Iris pigment epithelial cell (primary cell): ENCODE data around the gene LACTBL1.

Source experiments
- DNase-seq: peaks from one replicate; pipeline ENCODE4 v3.0.0-alpha.2; 2011; ENCODE audit warnings: low read depth

LACTBL1 gene

DNA sequence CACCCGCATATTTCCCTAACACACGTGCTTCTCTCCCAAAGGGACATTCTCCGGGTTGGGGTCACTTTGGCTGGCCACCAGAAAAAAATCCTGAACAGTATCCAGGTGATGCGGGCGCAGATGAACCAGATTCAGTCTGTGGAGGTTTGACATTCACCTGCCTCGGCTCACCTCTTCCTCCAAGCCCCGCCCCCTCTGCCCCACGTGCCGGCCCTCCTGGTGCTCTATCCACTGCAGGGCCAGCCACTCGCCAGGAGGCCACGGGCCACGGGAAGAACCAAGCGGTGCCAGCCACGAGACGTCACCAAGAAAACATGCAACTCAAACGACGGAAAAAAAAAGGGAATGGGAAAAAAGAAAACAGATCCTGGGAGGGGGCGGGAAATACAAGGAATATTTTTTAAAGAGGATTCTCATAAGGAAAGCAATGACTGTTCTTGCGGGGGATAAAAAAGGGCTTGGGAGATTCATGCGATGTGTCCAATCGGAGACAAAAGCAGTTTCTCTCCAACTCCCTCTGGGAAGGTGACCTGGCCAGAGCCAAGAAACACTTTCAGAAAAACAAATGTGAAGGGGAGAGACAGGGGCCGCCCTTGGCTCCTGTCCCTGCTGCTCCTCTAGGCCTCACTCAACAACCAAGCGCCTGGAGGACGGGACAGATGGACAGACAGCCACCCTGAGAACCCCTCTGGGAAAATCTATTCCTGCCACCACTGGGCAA lies 59.1 kb downstream of the LACTBL1 start:
- no peak for DNase-seq

DNA sequence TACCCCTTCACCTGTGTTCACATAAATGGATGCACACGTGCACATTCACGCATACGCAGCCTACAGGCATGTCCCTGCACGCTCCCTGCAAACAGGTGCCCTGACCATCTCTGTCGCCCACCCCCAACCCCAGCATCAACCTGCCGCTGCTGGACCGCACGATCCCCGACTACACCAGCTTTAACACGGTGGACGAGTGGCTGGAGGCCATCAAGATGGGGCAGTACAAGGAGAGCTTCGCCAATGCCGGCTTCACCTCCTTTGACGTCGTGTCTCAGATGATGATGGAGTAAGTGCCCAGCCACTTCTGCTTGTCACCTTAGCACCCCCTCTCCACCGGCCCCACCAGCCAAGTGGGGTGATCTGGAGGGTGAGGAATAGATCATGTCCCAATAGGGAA lies 60.4 kb downstream of the LACTBL1 start:
- no peak for DNase-seq

DNA sequence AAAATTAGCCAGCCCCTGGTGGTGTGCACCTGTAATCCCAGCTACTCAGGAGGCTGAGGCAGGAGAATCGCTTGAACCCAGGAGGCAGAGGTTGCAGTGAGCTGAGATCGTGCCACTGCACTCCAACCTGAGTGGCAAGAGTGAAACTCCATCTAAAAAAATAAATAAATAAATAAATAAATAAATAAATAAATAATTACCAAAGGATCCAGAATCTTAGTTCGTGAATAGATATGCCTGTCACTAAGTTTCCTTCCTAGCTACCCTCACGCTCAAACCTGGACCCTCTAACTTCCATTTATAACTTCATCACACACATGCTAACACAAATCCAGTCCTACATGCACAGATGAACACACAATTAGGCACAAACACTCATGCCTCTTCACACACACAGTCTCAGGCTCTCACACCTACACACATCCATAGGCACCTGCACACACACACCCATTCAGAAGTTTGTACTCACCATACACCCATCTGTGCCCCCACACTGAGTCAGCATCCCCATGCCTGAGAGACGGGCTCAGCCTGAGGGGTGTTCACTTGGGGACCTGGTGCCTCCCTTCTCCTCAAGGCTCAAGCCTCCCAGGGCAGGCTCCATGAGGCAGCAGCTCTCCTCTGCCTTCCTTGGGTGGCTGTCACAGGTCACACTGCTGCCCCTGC lies 61.5 kb downstream of the LACTBL1 start:
- DNase-seq = no peak

DNA sequence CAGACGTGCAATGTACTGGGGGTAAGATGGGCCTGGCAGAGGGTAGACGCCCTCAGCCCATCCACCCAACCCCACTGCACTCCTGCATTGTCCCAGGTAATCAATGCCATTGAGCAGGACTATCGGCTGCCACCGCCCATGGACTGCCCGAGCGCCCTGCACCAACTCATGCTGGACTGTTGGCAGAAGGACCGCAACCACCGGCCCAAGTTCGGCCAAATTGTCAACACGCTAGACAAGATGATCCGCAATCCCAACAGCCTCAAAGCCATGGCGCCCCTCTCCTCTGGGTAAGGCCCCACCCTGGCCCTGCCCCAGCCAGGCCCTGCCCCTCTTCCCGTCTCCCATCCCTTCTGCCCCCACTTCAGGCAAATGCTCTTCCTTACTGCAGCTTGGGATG lies 62.4 kb downstream of the LACTBL1 start:
- DNase-seq = no peak

DNA sequence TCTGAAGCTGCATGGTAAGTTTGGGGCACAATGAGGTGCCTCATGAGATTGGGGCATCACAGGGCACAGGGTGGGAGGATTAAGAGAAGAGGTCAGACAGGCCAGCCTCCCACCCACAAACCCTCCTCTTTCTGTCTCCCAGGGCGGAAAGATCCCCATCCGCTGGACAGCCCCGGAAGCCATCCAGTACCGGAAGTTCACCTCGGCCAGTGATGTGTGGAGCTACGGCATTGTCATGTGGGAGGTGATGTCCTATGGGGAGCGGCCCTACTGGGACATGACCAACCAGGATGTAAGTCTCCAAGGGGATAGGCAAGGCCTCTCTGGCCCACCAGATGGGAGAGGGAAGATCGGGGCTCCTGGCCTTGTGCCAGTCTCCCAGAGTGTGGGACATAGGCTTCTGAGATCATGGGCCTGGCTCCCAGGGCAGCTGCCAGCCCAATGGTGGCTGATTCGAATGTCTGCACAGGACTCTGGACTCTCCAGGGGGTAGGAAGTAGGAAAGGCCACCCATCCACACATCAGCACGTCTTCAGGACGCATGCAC lies 63.7 kb downstream of the LACTBL1 start:
- no peak for DNase-seq

DNA sequence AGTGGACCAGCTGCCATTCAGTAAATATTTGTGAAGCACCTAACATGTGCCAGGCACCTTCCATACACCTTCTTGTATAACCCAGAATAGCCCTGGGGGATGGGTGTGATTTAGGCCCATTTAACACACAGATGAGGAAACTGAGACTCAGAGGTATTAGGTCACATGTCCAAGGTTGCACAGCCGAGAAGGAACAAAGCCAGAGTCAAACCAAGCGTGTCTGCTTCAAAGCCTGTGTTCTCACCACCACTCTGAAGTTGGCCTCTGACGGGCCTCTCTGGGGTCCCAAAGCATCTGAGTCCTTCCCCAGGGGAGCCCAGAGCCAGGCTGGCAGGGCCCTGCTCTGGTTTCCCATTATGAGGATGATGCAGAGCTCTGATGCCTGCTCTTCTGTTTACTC lies 65.1 kb downstream of the LACTBL1 start:
- DNase-seq = no peak

DNA sequence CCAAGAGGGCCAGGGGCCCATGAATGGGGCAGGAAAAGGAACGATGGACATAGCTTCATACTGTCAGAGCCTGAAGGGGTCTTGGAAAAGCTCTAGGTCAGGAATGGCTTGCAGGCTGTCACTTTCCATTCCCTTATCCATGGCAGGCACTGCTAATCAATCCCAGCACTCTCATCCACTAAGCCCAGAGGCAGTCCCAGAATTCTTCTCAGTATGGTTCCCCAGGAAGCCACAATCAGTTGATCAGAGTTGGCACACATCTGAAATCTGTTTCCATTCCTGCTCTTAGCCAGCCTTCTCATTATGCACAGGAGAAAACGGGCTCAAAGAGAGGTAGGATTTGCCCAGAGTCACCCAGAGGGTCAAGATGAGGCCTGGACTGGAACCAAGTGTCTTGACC lies 65.7 kb downstream of the LACTBL1 start:
- DNase-seq = no peak

DNA sequence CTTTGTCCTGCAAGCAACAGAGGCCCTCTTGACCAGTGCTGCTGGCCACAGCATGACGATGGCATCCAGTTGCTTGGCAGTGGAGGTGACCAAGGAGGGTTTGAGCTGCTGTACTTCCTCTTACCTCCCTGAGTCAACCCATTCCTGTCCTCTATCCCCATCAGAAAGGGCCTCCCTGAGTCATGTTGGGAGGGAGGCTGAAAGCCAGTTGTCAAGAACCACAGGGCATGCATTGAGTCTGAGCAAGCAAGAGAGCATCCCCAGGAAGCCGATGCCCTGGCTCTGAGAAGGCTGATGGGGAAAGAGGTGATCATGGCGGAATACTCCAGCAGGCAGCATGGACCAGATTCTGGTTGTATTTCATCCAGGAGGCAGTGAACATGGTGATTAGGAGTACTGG lies 69.6 kb downstream of the LACTBL1 start:
- DNase-seq = peak; percentile 41
